BE2C (cell line): ENCODE measurements around the gene NFATC4.
A peak's percentile ranks its signal among the peaks of the same experiment; 100 is the strongest.

Source experiments
- DNase-seq: peaks from one replicate; pipeline ENCODE4 v3.0.0-alpha.2; 2020
- H3K27me3 ChIP-seq: fragments of 250-450 bp; sonication (Bioruptor Pico); 2 replicates; pipeline ENCODE4 v1.5.1; 2020; ENCODE audit warnings: mild to moderate bottlenecking
- H3K36me3 ChIP-seq: fragments of 250-450 bp; sonication (Bioruptor Pico); 2 replicates; pipeline ENCODE4 v1.5.1; 2020; ENCODE audit warnings: mild to moderate bottlenecking
- H3K4me1 ChIP-seq: fragments of 250-450 bp; sonication (Bioruptor Pico); 2 replicates; pipeline ENCODE4 v1.5.1; 2020
- H3K4me3 ChIP-seq: 2 replicates; pipeline ENCODE4 v1.5.1; 2011; ENCODE audit warnings: low read depth, low read length
- H3K9me3 ChIP-seq: fragments of 250-450 bp; sonication (Bioruptor Pico); 2 replicates; pipeline ENCODE4 v1.5.1; 2020
- TF ChIP-seq, protein P1 (sequence below): IDR thresholded peaks from 2 replicates; pipeline ENCODE4 v1.5.1; 2012; ENCODE audit warnings: mild to moderate bottlenecking, low read depth, low read length

NFATC4 gene

DNA sequence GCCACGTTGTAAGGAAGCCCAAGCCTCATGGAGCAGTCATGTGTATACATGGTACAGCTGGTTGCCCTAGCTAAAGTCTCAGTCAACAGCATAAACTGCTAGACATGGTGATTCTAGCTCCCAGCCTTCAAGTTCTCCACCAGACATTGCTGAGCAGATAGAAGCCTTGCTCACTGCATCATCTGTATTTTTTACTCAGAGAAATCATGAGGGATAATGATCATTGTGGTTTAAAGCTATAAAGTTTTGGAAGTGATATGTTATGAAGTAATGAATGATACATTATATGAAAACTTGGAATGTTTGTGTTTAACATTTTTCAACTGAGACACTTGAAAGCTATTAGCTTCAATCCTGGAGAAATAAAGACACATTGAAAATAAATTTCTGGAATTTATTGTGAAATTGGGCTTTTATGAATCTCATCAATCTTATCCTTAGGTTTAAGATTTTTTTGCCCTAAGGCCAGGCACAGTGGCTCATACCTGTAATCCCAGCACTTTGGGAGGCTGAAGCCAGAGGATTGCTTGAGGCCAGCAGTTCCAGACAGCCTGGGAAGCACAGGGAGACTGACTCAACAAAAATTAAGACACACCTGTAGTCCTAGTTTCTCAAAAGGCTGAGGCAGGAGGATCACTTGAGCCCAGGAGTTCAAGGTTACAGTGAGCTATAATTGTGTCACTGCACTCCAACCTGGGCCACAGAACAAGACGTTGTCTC, 5.6 kb upstream of the NFATC4 start:
- TF ChIP-seq, protein P1, sequence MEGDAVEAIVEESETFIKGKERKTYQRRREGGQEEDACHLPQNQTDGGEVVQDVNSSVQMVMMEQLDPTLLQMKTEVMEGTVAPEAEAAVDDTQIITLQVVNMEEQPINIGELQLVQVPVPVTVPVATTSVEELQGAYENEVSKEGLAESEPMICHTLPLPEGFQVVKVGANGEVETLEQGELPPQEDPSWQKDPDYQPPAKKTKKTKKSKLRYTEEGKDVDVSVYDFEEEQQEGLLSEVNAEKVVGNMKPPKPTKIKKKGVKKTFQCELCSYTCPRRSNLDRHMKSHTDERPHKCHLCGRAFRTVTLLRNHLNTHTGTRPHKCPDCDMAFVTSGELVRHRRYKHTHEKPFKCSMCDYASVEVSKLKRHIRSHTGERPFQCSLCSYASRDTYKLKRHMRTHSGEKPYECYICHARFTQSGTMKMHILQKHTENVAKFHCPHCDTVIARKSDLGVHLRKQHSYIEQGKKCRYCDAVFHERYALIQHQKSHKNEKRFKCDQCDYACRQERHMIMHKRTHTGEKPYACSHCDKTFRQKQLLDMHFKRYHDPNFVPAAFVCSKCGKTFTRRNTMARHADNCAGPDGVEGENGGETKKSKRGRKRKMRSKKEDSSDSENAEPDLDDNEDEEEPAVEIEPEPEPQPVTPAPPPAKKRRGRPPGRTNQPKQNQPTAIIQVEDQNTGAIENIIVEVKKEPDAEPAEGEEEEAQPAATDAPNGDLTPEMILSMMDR = no peak

DNA sequence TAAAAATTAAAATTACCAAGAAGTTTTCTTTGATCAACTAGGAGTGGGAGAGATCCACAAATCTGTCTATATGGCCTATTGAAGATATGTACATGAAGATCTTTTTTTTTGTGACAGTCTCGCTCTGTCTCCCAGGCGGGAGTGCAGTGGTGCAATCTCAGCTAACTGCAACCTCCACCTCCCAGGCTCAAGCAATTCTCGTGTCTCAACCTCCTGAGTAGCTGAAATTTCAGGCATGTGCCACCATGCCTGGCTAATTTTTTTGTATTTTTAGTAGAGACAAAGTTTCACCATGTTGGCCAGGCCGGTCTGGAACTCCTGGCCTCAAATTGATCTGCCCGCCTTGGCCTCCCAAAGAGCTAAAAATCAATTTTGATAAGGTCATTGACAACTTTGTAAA, 4.6 kb upstream of the NFATC4 start:
- TF ChIP-seq, protein P1 = no peak
- Histone ChIP-seq H3K9me3 (no peaks in the 10 kb centered on the region), H3K36me3 (no peaks in the 10 kb centered on the region), H3K27me3 (no peaks in the 10 kb centered on the region; the same call in 1 of the 2 replicates), H3K4me1 (no peaks in the 10 kb centered on the region), H3K4me3 (no peak overlapping the region)
- no peak for DNase-seq

More for the DNA sequence above, 5.6 kb upstream of the NFATC4 start:
- H3K4me3 ChIP-seq = no peak overlapping the region
- H3K27me3 ChIP-seq = no peaks in the 10 kb centered on the region; the same call in 1 of the 2 replicates
- H3K9me3 ChIP-seq = no peaks in the 10 kb centered on the region
- DNase-seq = no peak
- H3K36me3 ChIP-seq = no peaks in the 10 kb centered on the region
- H3K4me1 ChIP-seq = no peaks in the 10 kb centered on the region

DNA sequence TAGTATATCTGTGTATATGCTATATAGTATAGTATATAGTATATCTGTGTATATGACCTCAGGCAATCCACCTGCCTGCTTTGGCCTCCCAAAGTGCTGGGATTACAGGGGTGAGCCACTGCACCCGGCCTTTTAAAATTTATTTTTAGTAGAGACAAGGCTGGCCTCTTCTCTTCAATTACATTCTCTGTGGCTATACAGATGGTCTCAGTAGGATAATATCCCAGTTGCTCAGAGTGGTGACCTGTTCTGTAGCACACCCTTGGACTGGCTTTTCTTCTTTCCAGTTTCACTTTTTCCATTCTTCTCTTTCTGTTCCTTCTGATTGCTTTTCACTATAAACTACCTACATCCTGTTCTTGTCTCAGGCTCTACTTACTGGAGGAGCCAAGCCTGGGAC, 3.1 kb upstream of the NFATC4 start:
- H3K4me3 ChIP-seq = no peak overlapping the region
- no peaks in the 10 kb centered on the region; the same call in 1 of the 2 replicates for H3K27me3 ChIP-seq
- DNase-seq = no peak
- H3K9me3 ChIP-seq = no peaks in the 10 kb centered on the region
- no peaks in the 10 kb centered on the region for H3K36me3 ChIP-seq
- TF ChIP-seq, protein P1 = no peak
- peaks cover 6% of the 10 kb centered on the region; the same call in 1 of the 2 replicates for H3K4me1 ChIP-seq

DNA sequence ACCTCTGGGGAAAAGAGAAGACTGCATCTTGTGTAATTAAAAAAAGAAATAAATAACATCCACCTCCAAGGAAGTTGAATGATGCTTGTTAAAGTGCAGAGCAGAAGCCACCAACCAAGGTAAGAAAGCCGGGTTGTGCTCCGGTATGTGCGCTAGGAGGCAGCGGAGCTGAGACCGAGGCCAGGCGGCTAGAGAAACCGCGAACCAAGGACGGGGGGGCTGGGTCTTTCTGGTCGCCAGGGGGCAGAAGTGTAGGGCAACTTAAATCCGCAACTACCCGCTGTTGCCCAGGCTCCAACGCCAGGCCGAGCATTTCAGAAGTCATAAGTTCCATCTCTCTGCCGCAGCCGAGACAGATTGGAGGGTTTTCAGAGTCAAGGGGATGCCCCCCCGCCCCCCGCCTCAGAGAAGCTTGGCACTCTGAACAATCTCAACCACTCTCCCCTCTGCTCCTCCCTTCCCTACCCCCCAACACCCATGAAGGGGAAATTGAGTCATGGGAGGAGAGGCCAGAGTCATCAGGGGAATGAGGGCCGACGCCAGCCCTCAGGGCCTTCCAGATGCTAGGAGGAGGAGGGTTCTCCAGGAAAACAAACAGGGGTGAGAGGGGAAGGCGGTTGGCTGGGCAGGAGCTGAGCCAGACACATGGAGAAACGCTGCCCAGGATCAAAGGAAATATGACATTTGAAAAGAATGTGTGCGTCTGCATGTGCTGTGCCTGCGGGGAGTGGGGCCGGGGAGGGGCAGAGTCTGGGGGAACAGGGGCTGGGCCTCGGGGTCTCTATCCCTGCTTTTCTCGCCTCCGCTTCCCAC, 2.2 kb upstream of the NFATC4 start:
- Histone ChIP-seq H3K4me1 (peaks cover 6% of the 10 kb centered on the region; the same call in 1 of the 2 replicates), H3K4me3 (peak overlapping the region; percentile 85), H3K27me3 (no peaks in the 10 kb centered on the region; the same call in 1 of the 2 replicates), H3K9me3 (no peaks in the 10 kb centered on the region), H3K36me3 (no peaks in the 10 kb centered on the region)
- DNase-seq = peak; percentile 92
- TF ChIP-seq, protein P1 = peak; percentile 97

DNA sequence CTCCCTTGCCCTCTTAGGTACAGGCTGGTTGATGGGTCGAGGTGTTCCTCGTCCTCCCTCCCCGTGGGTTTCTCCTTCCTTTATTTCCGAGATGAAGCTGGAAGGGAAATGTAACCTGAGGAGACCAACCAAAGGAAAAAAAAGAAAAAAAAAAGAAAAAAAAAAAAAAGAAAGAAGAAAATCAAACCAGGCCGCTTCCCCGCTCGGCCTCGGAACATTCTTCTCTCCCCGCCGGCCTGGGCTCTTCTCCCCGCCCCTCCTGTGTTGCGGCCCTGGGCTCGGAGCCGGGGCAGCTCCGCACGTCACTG, 1.6 kb upstream of the NFATC4 start:
- TF ChIP-seq, protein P1 = no peak
- H3K9me3 ChIP-seq = no peaks in the 10 kb centered on the region
- H3K36me3 ChIP-seq = no peaks in the 10 kb centered on the region
- DNase-seq = no peak
- no peaks in the 10 kb centered on the region; the same call in 1 of the 2 replicates for H3K27me3 ChIP-seq
- H3K4me3 ChIP-seq = peak overlapping the region; percentile 85
- peaks cover 9% of the 10 kb centered on the region for H3K4me1 ChIP-seq
